ENCODE measurements around the gene ABHD16A. TPM values are rescaled to one million over a fixed set of nuclear protein-coding genes. Genes with fewer than 3 reads are reported as not detected.

ABHD16A gene
- total and polyA plus RNA-seq, 2 of the 13 experiments (the other 11 are each of a cell fraction or from before 2014, with no cell fraction given), result 43.5 to 45.4 TPM

GRCh38 chr6:31702819-31703716 lies at the start of gene ABHD16A (continued):
- peak; percentile 47 for TF ChIP-seq TBL1XR1 (IDR thresholded peaks at IDR 0.05; ENCODE audit: borderline replicate concordance, low read length, partially characterized antibody)
- peak; percentile 84 for TF ChIP-seq ZNF317 (CRISPR knock-in tag; IDR thresholded peaks at IDR 0.05)
- no peak for TF ChIP-seq ADNP (CRISPR knock-in tag; IDR thresholded peaks at IDR 0.05)
- no peak for TF ChIP-seq MZF1 (CRISPR knock-in tag; IDR thresholded peaks at IDR 0.05; ENCODE audit: borderline replicate concordance)
- TF ChIP-seq THAP9 (CRISPR knock-in tag; IDR thresholded peaks at IDR 0.05; ENCODE audit: borderline replicate concordance), result peak; percentile 25; the same call in 1 of the 2 replicates
- 0 out of 2 replicates have a peak, but pooled peaks have one; percentile 32 for TF ChIP-seq ZNF792 (CRISPR knock-in tag; IDR thresholded peaks at IDR 0.05)
- TF ChIP-seq CREM (IDR thresholded peaks at IDR 0.05), result peak; percentile 94
- peak; percentile 46; the same call in 1 of the 2 replicates for TF ChIP-seq CREM (CRISPR knock-in tag; IDR thresholded peaks at IDR 0.05)
- peak; percentile 87 for TF ChIP-seq ASH2L (IDR thresholded peaks at IDR 0.05; ENCODE audit: insufficient read length, low read depth, low read length)
- TF ChIP-seq DNMT3B (CRISPR knock-in tag; conservative IDR thresholded peaks at IDR 0.05), result 0 out of 2 replicates have a peak, but pooled peaks have one; percentile 23
- TF ChIP-seq NFE2 (CRISPR knock-in tag; IDR thresholded peaks at IDR 0.05), result no peak
- TF ChIP-seq PHF5A (CRISPR knock-in tag; IDR thresholded peaks at IDR 0.05; ENCODE audit: low read depth, unreplicated experiment), result peak; percentile 69
- peak; percentile 75 for TF ChIP-seq ZMYM3 (CRISPR knock-in tag; IDR thresholded peaks at IDR 0.05)
- peak; percentile 67; the same call in 1 of the 2 replicates for TF ChIP-seq PATZ1 (CRISPR knock-in tag; IDR thresholded peaks at IDR 0.05)
- no peak for TF ChIP-seq TBP (CRISPR knock-in tag; IDR thresholded peaks at IDR 0.05)
- TF ChIP-seq AFF4 (CRISPR knock-in tag; IDR thresholded peaks at IDR 0.05), result no peak
- no peak for TF ChIP-seq ZNF281 (CRISPR knock-in tag; IDR thresholded peaks at IDR 0.05; ENCODE audit: borderline replicate concordance)
